Activated CD8-positive, alpha-beta memory T cell treated with anti-CD3 and anti-CD28 coated beads, Interleukin-2, amount 10 ng/mL, durations not matched to agents 7 days and 5 days (primary cell): ENCODE results near the gene PTBP1. TPM values are rescaled to one million over a fixed set of nuclear protein-coding genes. Genes with fewer than 3 reads are reported as not detected.

Source experiments
- ATAC-seq: fragments of 150-1000 bp; cut with Tn5 transposase; one replicate; pipeline ENCODE4 v1.10.0; 2021; ENCODE audit warnings: moderate library complexity
- CTCF ChIA-PET: fragments of 350-600 bp; sonication (Branson Sonifier 250); formaldehyde crosslinking; loops from one replicate; lab custom pipeline; 2021; ENCODE audit warnings: antibody characterized with exemption; lab: Charles Lee
- DNase-seq: peaks from one replicate; pipeline ENCODE4 v3.0.0-alpha.2; 2020
- H3K27ac Mint-ChIP-seq: one replicate; pipeline ENCODE4 v1.8.0; 2021; ENCODE audit warnings: mild to moderate bottlenecking, mixed read lengths
- H3K27me3 Mint-ChIP-seq: one replicate; pipeline ENCODE4 v1.8.0; 2021; ENCODE audit warnings: mixed read lengths
- H3K36me3 Mint-ChIP-seq: one replicate; pipeline ENCODE4 v1.8.0; 2021; ENCODE audit warnings: mild to moderate bottlenecking, mixed read lengths
- H3K4me1 Mint-ChIP-seq: one replicate; pipeline ENCODE4 v1.8.0; 2021; ENCODE audit warnings: mixed read lengths
- H3K4me3 Mint-ChIP-seq: one replicate; pipeline ENCODE4 v1.8.0; 2021; ENCODE audit warnings: mild to moderate bottlenecking, moderate library complexity, mixed read lengths
- H3K9me3 Mint-ChIP-seq: one replicate; pipeline ENCODE4 v1.8.0; 2022; ENCODE audit warnings: low read depth, mixed read lengths
- total RNA-seq, 2 experiments: library from RNA; stranded (reverse); gene quantifications; one replicate each; pipeline ENCODE4 v1.2.3, GENCODE V29; 2021

PTBP1 gene
- total RNA-seq, 2 experiments from 2014 or later, result 481 to 631 TPM

GRCh38 chr19:782185-782877 is 14.9 kb upstream of the PTBP1 start:
- no peaks in the 10 kb centered on the region for H3K9me3 Mint-ChIP-seq
- H3K27me3 Mint-ChIP-seq, result no peaks in the 10 kb centered on the region
- no peaks in the 10 kb centered on the region for H3K36me3 Mint-ChIP-seq
- H3K4me3 Mint-ChIP-seq, result no peak overlapping the region
- H3K27ac Mint-ChIP-seq, result no peak overlapping the region
- DNase-seq, result no peak
- ATAC-seq, result no peak
- CTCF ChIA-PET, result no interaction called here
- H3K4me1 Mint-ChIP-seq, result no peaks in the 10 kb centered on the region

- Mint-ChIP-seq H3K27ac (no peak overlapping the region), H3K4me1 (no peaks in the 10 kb centered on the region), H3K9me3 (no peaks in the 10 kb centered on the region), H3K4me3 (no peak overlapping the region), H3K36me3 (no peaks in the 10 kb centered on the region), H3K27me3 (no peaks in the 10 kb centered on the region)
- no peak for ATAC-seq
- no peak for DNase-seq
- CTCF ChIA-PET, result no interaction called here
Measured at GRCh38 chr19:782878-783668, 14.2 kb upstream of the PTBP1 start.

DNA sequence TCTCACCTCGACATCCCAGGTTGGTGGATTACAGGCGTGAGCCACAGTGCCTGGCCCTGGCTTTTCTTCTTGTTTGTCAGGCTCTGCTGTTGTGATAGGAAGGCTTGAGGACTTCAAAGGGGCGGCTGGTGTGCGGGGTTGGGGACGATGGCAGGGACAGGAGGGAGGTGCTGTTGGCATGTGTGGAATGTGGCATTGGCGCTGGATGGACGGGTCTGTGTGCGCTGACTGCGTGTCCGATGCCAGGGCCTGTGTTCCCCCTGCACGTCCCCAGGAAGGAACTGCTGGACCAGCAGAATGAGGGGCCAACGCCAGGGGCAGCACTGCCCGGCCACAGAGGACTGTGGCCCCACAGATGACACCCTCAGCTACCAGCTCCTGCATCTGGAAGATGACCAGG is 12.7 kb upstream of the PTBP1 start:
- Mint-ChIP-seq H3K4me3 (no peak overlapping the region), H3K27me3 (no peaks in the 10 kb centered on the region), H3K4me1 (no peaks in the 10 kb centered on the region), H3K27ac (no peak overlapping the region), H3K36me3 (no peaks in the 10 kb centered on the region), H3K9me3 (no peaks in the 10 kb centered on the region)
- CTCF ChIA-PET, result no interaction called here
- no peak for DNase-seq
- ATAC-seq, result no peak

DNA sequence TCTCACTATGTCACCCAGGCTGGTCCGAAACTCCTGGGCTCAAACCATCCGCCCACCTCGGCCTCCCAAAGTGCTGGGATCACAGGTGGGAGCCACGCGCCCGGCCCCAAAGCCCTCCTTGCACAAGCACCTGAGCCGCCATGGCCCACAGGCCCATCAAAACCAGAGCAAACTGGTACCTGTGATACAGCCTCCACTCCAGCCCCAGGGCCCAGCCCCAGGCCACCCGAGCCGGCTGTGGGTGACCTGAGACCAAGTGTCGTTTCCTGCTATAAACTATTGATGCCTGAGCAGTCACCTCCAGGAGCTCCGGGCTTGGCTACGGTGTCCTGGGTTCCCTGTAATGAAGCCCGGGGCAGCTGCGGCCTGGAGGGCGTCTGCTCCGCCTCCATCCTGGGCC is 9.7 kb upstream of the PTBP1 start:
- Mint-ChIP-seq H3K4me1 (no peaks in the 10 kb centered on the region), H3K36me3 (no peaks in the 10 kb centered on the region), H3K27me3 (no peaks in the 10 kb centered on the region), H3K9me3 (no peaks in the 10 kb centered on the region), H3K27ac (no peak overlapping the region), H3K4me3 (no peak overlapping the region)
- no peak for DNase-seq
- ATAC-seq, result no peak
- CTCF ChIA-PET, result no interaction called here

DNA sequence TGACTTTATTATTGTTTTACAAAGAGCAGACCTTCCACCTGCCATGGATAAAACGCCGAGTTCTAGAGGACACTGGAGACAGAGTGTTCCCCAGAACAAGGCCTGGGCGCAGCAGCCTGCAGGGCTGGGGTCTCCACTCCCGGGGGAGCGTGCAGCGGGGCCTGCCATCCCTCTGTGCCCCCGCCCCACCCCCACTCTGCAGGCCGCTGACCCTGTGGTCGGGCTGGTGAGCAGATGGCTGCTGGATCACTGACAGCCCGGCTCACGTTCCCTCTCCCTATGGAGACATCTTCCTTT is 8.6 kb upstream of the PTBP1 start:
- no peak overlapping the region for H3K4me3 Mint-ChIP-seq
- no peaks in the 10 kb centered on the region for H3K27me3 Mint-ChIP-seq
- H3K27ac Mint-ChIP-seq, result no peak overlapping the region
- H3K9me3 Mint-ChIP-seq, result no peaks in the 10 kb centered on the region
- ATAC-seq (no peak), DNase-seq (no peak)
- H3K36me3 Mint-ChIP-seq, result no peaks in the 10 kb centered on the region
- CTCF ChIA-PET, result no interaction called here
- H3K4me1 Mint-ChIP-seq, result no peaks in the 10 kb centered on the region

DNA sequence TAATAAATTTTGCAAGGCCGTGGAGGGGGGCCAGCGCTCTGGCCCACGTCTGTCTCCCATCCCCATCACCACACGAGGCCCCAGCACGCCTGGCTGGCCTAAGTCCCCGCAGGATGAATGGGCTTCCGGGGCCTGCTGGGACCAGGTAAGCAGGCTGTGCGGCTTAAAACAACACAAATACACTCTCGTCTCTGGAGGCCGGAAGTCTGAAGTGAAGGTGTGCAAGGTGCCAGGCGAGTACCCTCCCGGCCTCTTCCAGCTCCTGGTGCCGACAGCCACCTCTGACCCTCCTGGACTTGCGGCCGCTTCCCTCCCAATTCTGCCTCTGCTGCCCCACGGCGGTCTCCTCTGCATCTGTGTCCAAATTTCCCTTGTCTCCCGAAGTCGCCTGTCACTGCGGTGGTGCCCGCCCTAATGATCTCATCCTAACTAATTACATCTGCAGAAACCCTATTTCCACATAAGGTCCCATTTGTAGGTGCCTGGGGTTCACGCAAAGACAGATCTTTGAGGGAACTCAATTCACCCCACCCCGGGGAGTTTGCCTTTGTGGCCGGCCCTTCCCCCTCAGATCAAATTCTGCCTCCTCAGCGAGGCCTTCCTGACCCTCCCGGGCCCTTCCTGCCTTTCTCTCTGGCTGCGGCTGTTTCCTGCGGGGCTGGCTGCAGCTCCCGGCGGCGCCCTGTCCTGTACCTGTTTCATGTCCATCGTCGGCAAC is 8.1 kb upstream of the PTBP1 start:
- DNase-seq (no peak), ATAC-seq (no peak)
- H3K27me3 Mint-ChIP-seq, result no peaks in the 10 kb centered on the region
- CTCF ChIA-PET, result no interaction called here
- no peaks in the 10 kb centered on the region for H3K9me3 Mint-ChIP-seq
- H3K4me3 Mint-ChIP-seq, result no peak overlapping the region
- H3K4me1 Mint-ChIP-seq, result no peaks in the 10 kb centered on the region
- no peaks in the 10 kb centered on the region for H3K36me3 Mint-ChIP-seq
- H3K27ac Mint-ChIP-seq, result no peak overlapping the region

- H3K36me3 Mint-ChIP-seq, result no peaks in the 10 kb centered on the region
- ATAC-seq (no peak), DNase-seq (no peak)
- no peaks in the 10 kb centered on the region for H3K9me3 Mint-ChIP-seq
- H3K27me3 Mint-ChIP-seq, result no peaks in the 10 kb centered on the region
- no peak overlapping the region for H3K27ac Mint-ChIP-seq
- no peaks in the 10 kb centered on the region for H3K4me1 Mint-ChIP-seq
- no peak overlapping the region for H3K4me3 Mint-ChIP-seq
- CTCF ChIA-PET, result no interaction called here
Measured at GRCh38 chr19:789701-790060, 7.6 kb upstream of the PTBP1 start.

DNA sequence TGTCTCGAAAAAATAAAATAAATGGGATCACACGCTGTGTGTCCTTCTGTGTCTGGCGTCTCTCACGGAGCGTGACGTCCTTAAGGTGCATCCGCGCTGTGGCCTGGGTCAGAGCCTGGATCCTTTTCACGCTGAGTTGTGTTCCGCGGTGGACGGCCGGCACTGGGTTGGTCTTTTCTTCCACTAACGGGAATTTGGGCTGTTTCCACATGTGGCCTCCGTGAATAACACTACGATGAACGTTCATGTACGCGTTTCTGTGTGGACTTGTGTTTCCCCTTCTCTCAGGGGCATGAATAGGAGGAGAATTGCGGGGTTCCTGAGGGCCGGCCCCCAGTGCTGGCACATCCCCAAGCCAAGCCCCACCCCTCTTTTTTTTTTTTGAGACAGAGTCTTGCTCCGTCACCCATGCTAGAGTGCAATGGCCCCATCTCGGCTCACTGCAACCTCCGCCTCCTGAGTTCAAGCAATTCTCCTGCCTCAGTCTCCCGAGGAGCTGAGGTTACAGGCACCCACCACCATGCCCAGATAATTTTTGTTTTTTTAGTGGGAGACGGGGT is 6.2 kb upstream of the PTBP1 start:
- Mint-ChIP-seq H3K27me3 (no peaks in the 10 kb centered on the region), H3K27ac (no peak overlapping the region), H3K36me3 (no peaks in the 10 kb centered on the region), H3K4me1 (no peaks in the 10 kb centered on the region), H3K4me3 (no peak overlapping the region), H3K9me3 (no peaks in the 10 kb centered on the region)
- no peak for DNase-seq
- no peak for ATAC-seq
- CTCF ChIA-PET, result interaction anchor here (1.0 kb wide), 1 partner anchor 20 kb away, joined by 3 read pairs; no protein-coding TSS in a partner anchor

GRCh38 chr19:791567-792305 is 5.5 kb upstream of the PTBP1 start:
- Mint-ChIP-seq H3K27ac (no peak overlapping the region), H3K4me3 (no peak overlapping the region), H3K36me3 (no peaks in the 10 kb centered on the region)

GRCh38 chr19:792306-792885 is 4.9 kb upstream of the PTBP1 start:
- DNase-seq (no peak), ATAC-seq (no peak)
- CTCF ChIA-PET, result interaction anchor here (1.0 kb wide), 1 partner anchor 21 kb away, joined by 3 read pairs; no protein-coding TSS in a partner anchor
- Mint-ChIP-seq H3K27ac (no peak overlapping the region), H3K4me1 (peaks cover 2% of the 10 kb centered on the region), H3K36me3 (no peaks in the 10 kb centered on the region), H3K9me3 (no peaks in the 10 kb centered on the region), H3K4me3 (no peak overlapping the region), H3K27me3 (peaks cover 2% of the 10 kb centered on the region)

More at GRCh38 chr19:791567-792305, 5.5 kb upstream of the PTBP1 start:
- Mint-ChIP-seq H3K27me3 (no peaks in the 10 kb centered on the region), H3K9me3 (no peaks in the 10 kb centered on the region), H3K4me1 (peaks cover 1% of the 10 kb centered on the region)
- DNase-seq (no peak), ATAC-seq (no peak)
- CTCF ChIA-PET, result interaction anchor here (1.0 kb wide), 1 partner anchor 21 kb away, joined by 3 read pairs; no protein-coding TSS in a partner anchor

DNA sequence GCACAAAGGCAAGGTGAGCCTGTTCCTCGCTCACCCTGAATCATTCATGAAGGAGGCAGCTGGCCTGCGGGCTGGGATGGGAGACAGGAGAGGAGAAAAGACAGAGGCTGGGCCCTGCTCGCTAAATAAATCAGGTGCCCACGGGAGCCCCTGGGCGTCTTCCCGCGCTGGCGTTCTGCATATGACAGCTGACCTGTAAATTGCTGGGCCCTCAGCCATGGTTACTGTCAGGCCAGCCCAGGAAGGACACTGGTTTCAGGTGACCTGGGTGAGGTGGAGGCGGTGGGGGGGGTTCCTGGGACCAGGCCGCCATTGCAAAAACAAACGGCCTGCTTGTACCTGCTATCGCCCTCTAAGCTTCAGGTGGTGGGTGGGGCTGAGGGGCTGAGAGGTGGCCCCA is 3.4 kb upstream of the PTBP1 start:
- Mint-ChIP-seq H3K9me3 (no peaks in the 10 kb centered on the region), H3K27me3 (peaks cover 2% of the 10 kb centered on the region), H3K4me1 (peaks cover 2% of the 10 kb centered on the region), H3K36me3 (peaks cover 5% of the 10 kb centered on the region), H3K27ac (no peak overlapping the region), H3K4me3 (no peak overlapping the region)
- DNase-seq (no peak), ATAC-seq (no peak)
- CTCF ChIA-PET, result no interaction called here

DNA sequence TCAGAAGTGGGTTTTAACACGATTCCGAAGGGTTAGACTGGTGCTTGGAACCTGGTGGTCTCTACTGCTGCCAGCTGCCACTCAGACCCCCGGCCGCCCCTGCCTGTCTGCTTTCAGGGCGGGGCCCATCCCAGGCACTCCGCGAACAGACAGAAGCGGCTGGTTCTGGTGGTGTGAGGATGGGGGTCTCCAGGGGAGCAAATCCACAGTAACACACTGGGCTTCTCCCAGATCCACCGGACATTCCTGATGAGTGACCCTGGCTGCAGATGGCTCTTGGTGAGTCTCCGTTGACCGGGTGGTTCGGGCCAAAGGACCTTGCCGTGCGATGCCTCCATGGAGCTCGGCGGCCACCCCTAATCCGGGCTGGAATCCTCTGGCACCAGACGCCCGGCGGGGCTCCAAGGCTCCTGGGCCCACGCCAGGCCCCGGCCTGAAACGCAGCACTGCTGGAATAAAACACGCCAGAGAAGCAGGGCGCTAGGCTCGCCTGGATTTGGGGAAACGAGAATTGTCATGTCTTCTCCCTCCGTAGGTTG is 2.1 kb upstream of the PTBP1 start:
- Mint-ChIP-seq H3K4me1 (peaks cover 8% of the 10 kb centered on the region), H3K27ac (no peak overlapping the region), H3K4me3 (peak overlapping the region; percentile 11), H3K27me3 (peaks cover 2% of the 10 kb centered on the region), H3K36me3 (peaks cover 17% of the 10 kb centered on the region), H3K9me3 (no peaks in the 10 kb centered on the region)
- CTCF ChIA-PET, result no interaction called here
- DNase-seq, result no peak
- no peak for ATAC-seq
